Liver (tissue), 9 donors: Measurements from ENCODE around the gene CES2. TPM values are rescaled to one million over a fixed set of nuclear protein-coding genes. Genes with fewer than 3 reads are reported as not detected.

ENCODE experiments used
- DNase-seq: peaks from one replicate; pipeline ENCODE4 v3.0.0-alpha.2; 2017; ENCODE audit warnings: low spot score
- H3K27ac ChIP-seq, 2 donors: one replicate each; pipeline ENCODE4 v1.7.0; 2013; ENCODE audit warnings: inconsistent platforms in 2 of 2, low read length in 2 of 2, control low read depth in 1 of 2, low read depth in 1 of 2, mild to moderate bottlenecking in 1 of 2
- H3K27me3 ChIP-seq, 4 donors: one replicate each; pipeline versions ENCODE4 v1.6.1 to v1.7.0; 2013; ENCODE audit warnings: low read length in 3 of 4, inconsistent platforms in 1 of 4, mild to moderate bottlenecking in 1 of 4, moderate library complexity in 1 of 4; ENCODE audit not compliant: control insufficient read depth in 4 of 4, insufficient read depth in 4 of 4
- H3K36me3 ChIP-seq, 4 donors: one replicate each; pipeline versions ENCODE4 v1.6.1 to v1.7.0; 2013; ENCODE audit warnings: low read length in 3 of 4, mild to moderate bottlenecking in 3 of 4, low read depth in 1 of 4, moderate library complexity in 1 of 4; ENCODE audit not compliant: control insufficient read depth in 4 of 4, insufficient read depth in 3 of 4
- H3K4me1 ChIP-seq, 4 donors: one replicate each; pipeline versions ENCODE4 v1.6.1 to v1.7.0; 2013; ENCODE audit warnings: low read length in 3 of 4, mild to moderate bottlenecking in 3 of 4, moderate library complexity in 1 of 4; ENCODE audit not compliant: control insufficient read depth in 4 of 4, insufficient read depth in 4 of 4
- H3K4me3 ChIP-seq, 3 donors: one replicate each; pipeline versions ENCODE4 v1.6.1 to v1.7.0; 2013; ENCODE audit warnings: low read length in 3 of 3, control low read depth in 1 of 3, low read depth in 1 of 3, mild to moderate bottlenecking in 1 of 3
- H3K9ac ChIP-seq, 2 donors: one replicate each; pipeline ENCODE4 v1.7.0; 2013; ENCODE audit warnings: low read length in 2 of 2, mild to moderate bottlenecking in 2 of 2, moderate library complexity in 2 of 2, control low read depth in 1 of 2, low read depth in 1 of 2
- H3K9me3 ChIP-seq, 4 donors: one replicate each; pipeline versions ENCODE4 v1.6.1 to v1.7.0; 2013; ENCODE audit warnings: low read length in 3 of 4; ENCODE audit not compliant: control insufficient read depth in 4 of 4
- EGR1 ChIP-seq, 2 donors: IDR thresholded peaks; 2 replicates each; pipeline ENCODE4 v1.6.1; 2016 to 2018; ENCODE audit warnings: antibody characterized with exemption in 2 of 2, low read depth in 2 of 2
- FOXA1 ChIP-seq: IDR thresholded peaks from 2 replicates; pipeline ENCODE4 v1.6.1; 2016; ENCODE audit warnings: antibody characterized with exemption
- FOXA2 ChIP-seq: IDR thresholded peaks from 2 replicates; pipeline ENCODE4 v1.6.1; 2016; ENCODE audit warnings: antibody characterized with exemption
- GABPA ChIP-seq, 2 donors: IDR thresholded peaks in 1 of 2; conservative IDR thresholded peaks in 1 of 2; 2 replicates each; pipeline ENCODE4 v1.6.1; 2016; ENCODE audit warnings: antibody characterized with exemption in 2 of 2, mild to moderate bottlenecking in 1 of 2, moderate library complexity in 1 of 2
- HNF4A ChIP-seq, 2 donors: conservative IDR thresholded peaks; 2 replicates each; pipeline ENCODE4 v1.6.1; 2016; ENCODE audit warnings: antibody characterized with exemption in 2 of 2, mild to moderate bottlenecking in 2 of 2
- HNF4G ChIP-seq: IDR thresholded peaks from 2 replicates; pipeline ENCODE4 v1.6.1; 2016; ENCODE audit warnings: antibody characterized with exemption
- JUND ChIP-seq, 2 donors: IDR thresholded peaks; 2 replicates each; pipeline ENCODE4 v1.6.1; 2016; ENCODE audit warnings: antibody characterized with exemption in 2 of 2
- NR2F2 ChIP-seq: IDR thresholded peaks from 2 replicates; pipeline ENCODE4 v1.6.1; 2016; ENCODE audit warnings: antibody characterized with exemption
- RAD21 ChIP-seq, 2 donors: IDR thresholded peaks; 2 replicates each; pipeline ENCODE4 v1.6.1; 2016; ENCODE audit warnings: antibody characterized with exemption in 2 of 2, mild to moderate bottlenecking in 2 of 2
- RXRA ChIP-seq, 2 donors: IDR thresholded peaks; 2 replicates each; pipeline ENCODE4 v1.6.1; 2017 to 2018; ENCODE audit warnings: antibody characterized with exemption in 2 of 2, mild to moderate bottlenecking in 1 of 2
- SP1 ChIP-seq: IDR thresholded peaks from 2 replicates; pipeline ENCODE4 v1.6.1; 2018; ENCODE audit warnings: antibody characterized with exemption, mild to moderate bottlenecking
- TAF1 ChIP-seq: conservative IDR thresholded peaks from 2 replicates; pipeline ENCODE4 v1.6.1; 2016; ENCODE audit warnings: antibody characterized with exemption, mild to moderate bottlenecking
- YY1 ChIP-seq: IDR thresholded peaks from 2 replicates; pipeline ENCODE4 v1.6.1; 2016; ENCODE audit warnings: antibody characterized with exemption, mild to moderate bottlenecking
- WGBS: extraction: QIAGEN DNeasy Blood & Tissue Kit; methylation state at CpG from one replicate; pipeline ENCODE4 v1.1.7; 2013; 5-methylcytosine and 5-hydroxymethylcytosine counted together
- polyA plus RNA-seq, 2 donors: library from polyadenylated mRNA; stranded (reverse) in 1 of 2; unstranded in 1 of 2; fragments of 200-250 nt in 1 of 2; fragments of >200 nt in 1 of 2; fragmentation: Nextera tagmentation in 1 of 2; extraction: Ambion mirVana in 1 of 2; gene quantifications; one replicate each; pipeline versions ENCODE4 v1.2.1 to v1.2.3, GENCODE V29; 2013 to 2015
- total RNA-seq, 2 donors: library from RNA; depleted of rRNA; stranded (reverse); fragments of >200 nt; gene quantifications; one replicate each; pipeline ENCODE4 v1.2.3, GENCODE V29; 2014
- TF ChIP-seq, protein P1 (sequence below): IDR thresholded peaks from 2 replicates; pipeline ENCODE4 v1.6.1; 2016; ENCODE audit warnings: antibody characterized with exemption
- TF ChIP-seq, protein P2 (sequence below): IDR thresholded peaks from 2 replicates; pipeline ENCODE4 v1.6.1; 2016; ENCODE audit warnings: antibody characterized with exemption, mild to moderate bottlenecking
- TF ChIP-seq, protein P3 (sequence below): IDR thresholded peaks from 2 replicates; pipeline ENCODE4 v1.6.1; 2016; ENCODE audit warnings: antibody characterized with exemption
- TF ChIP-seq, protein P4 (sequence below): fragments of 150-350 bp; IDR thresholded peaks from 2 replicates; pipeline ENCODE4 v1.5.1; 2017; ENCODE audit warnings: improper control_type of control experiment, low read depth, low read length; ENCODE audit not compliant: missing input control
- TF ChIP-seq, protein P5 (sequence below): IDR thresholded peaks from 2 replicates; pipeline ENCODE4 v1.6.1; 2016; ENCODE audit warnings: antibody characterized with exemption
- donor health status: healthy.
- donor health status: healthy.
- donor health status: healthy.
- donor health status: healthy.
- donor health status: healthy.

CES2 gene
- total and polyA plus RNA-seq, 4 donors: 21.2 to 200 (median 182) TPM

DNA sequence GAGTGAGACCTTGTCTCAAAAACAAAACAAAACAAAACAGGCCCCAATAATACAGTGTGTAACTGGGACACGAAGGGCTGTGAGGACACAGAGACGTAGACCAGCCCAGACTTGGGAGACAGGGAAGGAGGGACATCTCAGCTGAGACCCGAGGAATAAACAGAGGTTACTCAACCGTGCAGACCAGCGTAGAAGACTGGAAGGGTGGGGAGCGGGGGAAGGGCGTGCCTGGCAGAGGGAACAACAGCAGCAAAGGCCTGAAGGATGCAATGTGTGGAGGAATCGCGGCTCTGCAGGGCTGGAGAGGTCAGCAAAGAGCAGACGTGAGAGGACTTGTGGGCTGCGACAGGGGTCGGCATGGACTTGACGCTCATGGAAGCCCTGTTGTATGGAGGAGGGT, 41.4 kb downstream of the CES2 start:
- Histone ChIP-seq H3K36me3 (peaks cover 0 to 7% (median 5%) of the 10 kb centered on the region in 4 donors), H3K27ac (peak overlapping the region; percentile 39 to 65), H3K4me1 (peaks cover 0 to 15% (median 7%) of the 10 kb centered on the region in 4 donors), H3K4me3 (no peak overlapping the region), H3K9me3 (no peaks in the 10 kb centered on the region), H3K9ac (no peak overlapping the region), H3K27me3 (no peaks in the 10 kb centered on the region)
- 45% methylated on average over 13 of the region's 13 CpGs for WGBS
- TF ChIP-seq GABPA (IDR thresholded peaks at IDR 0.05 in 1 of 2, conservative IDR thresholded peaks at IDR 0.05 in 1 of 2) (no peak), FOXA2 (no peak), HNF4G (no peak), FOXA1 (no peak), NR2F2 (no peak), YY1 (no peak), HNF4A (conservative IDR thresholded peaks at IDR 0.05) (no peak), RXRA (IDR thresholded peaks at IDR 0.05) (no peak), TAF1 (no peak), RAD21 (IDR thresholded peaks at IDR 0.05) (no peak), JUND (IDR thresholded peaks at IDR 0.05) (no peak), SP1 (no peak), EGR1 (IDR thresholded peaks at IDR 0.05; ENCODE audit: low read depth in 2 of 2) (no peak)
- TF ChIP-seq, protein P1, sequence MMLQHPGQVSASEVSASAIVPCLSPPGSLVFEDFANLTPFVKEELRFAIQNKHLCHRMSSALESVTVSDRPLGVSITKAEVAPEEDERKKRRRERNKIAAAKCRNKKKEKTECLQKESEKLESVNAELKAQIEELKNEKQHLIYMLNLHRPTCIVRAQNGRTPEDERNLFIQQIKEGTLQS: no peak
- TF ChIP-seq, protein P2, sequence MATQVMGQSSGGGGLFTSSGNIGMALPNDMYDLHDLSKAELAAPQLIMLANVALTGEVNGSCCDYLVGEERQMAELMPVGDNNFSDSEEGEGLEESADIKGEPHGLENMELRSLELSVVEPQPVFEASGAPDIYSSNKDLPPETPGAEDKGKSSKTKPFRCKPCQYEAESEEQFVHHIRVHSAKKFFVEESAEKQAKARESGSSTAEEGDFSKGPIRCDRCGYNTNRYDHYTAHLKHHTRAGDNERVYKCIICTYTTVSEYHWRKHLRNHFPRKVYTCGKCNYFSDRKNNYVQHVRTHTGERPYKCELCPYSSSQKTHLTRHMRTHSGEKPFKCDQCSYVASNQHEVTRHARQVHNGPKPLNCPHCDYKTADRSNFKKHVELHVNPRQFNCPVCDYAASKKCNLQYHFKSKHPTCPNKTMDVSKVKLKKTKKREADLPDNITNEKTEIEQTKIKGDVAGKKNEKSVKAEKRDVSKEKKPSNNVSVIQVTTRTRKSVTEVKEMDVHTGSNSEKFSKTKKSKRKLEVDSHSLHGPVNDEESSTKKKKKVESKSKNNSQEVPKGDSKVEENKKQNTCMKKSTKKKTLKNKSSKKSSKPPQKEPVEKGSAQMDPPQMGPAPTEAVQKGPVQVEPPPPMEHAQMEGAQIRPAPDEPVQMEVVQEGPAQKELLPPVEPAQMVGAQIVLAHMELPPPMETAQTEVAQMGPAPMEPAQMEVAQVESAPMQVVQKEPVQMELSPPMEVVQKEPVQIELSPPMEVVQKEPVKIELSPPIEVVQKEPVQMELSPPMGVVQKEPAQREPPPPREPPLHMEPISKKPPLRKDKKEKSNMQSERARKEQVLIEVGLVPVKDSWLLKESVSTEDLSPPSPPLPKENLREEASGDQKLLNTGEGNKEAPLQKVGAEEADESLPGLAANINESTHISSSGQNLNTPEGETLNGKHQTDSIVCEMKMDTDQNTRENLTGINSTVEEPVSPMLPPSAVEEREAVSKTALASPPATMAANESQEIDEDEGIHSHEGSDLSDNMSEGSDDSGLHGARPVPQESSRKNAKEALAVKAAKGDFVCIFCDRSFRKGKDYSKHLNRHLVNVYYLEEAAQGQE: no peak
- TF ChIP-seq, protein P3, sequence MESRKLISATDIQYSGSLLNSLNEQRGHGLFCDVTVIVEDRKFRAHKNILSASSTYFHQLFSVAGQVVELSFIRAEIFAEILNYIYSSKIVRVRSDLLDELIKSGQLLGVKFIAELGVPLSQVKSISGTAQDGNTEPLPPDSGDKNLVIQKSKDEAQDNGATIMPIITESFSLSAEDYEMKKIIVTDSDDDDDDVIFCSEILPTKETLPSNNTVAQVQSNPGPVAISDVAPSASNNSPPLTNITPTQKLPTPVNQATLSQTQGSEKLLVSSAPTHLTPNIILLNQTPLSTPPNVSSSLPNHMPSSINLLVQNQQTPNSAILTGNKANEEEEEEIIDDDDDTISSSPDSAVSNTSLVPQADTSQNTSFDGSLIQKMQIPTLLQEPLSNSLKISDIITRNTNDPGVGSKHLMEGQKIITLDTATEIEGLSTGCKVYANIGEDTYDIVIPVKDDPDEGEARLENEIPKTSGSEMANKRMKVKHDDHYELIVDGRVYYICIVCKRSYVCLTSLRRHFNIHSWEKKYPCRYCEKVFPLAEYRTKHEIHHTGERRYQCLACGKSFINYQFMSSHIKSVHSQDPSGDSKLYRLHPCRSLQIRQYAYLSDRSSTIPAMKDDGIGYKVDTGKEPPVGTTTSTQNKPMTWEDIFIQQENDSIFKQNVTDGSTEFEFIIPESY: no peak
- TF ChIP-seq, protein P4, sequence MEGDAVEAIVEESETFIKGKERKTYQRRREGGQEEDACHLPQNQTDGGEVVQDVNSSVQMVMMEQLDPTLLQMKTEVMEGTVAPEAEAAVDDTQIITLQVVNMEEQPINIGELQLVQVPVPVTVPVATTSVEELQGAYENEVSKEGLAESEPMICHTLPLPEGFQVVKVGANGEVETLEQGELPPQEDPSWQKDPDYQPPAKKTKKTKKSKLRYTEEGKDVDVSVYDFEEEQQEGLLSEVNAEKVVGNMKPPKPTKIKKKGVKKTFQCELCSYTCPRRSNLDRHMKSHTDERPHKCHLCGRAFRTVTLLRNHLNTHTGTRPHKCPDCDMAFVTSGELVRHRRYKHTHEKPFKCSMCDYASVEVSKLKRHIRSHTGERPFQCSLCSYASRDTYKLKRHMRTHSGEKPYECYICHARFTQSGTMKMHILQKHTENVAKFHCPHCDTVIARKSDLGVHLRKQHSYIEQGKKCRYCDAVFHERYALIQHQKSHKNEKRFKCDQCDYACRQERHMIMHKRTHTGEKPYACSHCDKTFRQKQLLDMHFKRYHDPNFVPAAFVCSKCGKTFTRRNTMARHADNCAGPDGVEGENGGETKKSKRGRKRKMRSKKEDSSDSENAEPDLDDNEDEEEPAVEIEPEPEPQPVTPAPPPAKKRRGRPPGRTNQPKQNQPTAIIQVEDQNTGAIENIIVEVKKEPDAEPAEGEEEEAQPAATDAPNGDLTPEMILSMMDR: no peak
- TF ChIP-seq, protein P5, sequence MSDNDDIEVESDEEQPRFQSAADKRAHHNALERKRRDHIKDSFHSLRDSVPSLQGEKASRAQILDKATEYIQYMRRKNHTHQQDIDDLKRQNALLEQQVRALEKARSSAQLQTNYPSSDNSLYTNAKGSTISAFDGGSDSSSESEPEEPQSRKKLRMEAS: no peak
- no peak for DNase-seq
